IPS-18c (cell line): ENCODE data around the gene MYEOV.

Experiments used
- H3K4me3 ChIP-seq: 2 replicates; pipeline ENCODE4 v1.7.0; 2013; ENCODE audit warnings: low read depth, mild to moderate bottlenecking, low read length, moderate library complexity; ENCODE audit not compliant: insufficient read depth
- H3K9me3 ChIP-seq: one replicate; pipeline ENCODE4 v1.6.1; 2013; ENCODE audit warnings: mild to moderate bottlenecking, low read length, moderate library complexity; ENCODE audit not compliant: control insufficient read depth, insufficient read depth

MYEOV gene

DNA sequence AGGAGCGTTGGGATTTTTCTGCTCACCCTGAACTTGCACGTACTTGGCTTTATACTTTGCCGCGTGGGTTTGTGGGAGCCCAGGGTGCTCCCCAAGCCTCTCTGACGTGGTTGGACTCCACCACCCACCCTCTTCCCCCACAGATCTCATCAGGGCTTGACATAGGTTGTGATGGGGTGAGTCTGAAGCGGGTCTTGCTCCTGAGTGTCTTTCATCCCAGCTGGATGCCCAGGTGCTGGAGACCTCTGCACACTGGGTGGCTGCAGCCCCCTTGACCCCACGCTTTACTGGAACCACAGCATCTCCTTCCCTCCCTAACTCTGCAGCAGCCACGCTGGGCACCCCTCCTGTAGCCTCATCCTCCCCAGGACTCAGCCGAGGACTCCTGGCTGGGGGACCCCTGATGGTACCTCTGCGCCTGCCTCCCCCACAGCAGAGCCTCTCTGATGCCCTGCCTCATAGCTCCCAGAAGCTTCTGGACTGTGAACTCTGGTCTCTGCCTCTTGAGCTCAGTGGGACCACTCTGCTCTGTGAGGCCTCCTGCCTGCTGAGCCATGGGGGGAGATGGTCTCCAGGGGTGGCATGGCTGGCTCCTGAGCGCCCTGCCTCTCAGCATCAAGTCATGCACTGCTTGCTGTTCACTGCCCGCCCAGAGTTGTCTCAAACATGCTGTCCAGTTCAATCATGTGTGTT is 45.2 kb downstream of the MYEOV start:
- no peak overlapping the region for H3K4me3 ChIP-seq
- peaks cover 2% of the 10 kb centered on the region for H3K9me3 ChIP-seq

DNA sequence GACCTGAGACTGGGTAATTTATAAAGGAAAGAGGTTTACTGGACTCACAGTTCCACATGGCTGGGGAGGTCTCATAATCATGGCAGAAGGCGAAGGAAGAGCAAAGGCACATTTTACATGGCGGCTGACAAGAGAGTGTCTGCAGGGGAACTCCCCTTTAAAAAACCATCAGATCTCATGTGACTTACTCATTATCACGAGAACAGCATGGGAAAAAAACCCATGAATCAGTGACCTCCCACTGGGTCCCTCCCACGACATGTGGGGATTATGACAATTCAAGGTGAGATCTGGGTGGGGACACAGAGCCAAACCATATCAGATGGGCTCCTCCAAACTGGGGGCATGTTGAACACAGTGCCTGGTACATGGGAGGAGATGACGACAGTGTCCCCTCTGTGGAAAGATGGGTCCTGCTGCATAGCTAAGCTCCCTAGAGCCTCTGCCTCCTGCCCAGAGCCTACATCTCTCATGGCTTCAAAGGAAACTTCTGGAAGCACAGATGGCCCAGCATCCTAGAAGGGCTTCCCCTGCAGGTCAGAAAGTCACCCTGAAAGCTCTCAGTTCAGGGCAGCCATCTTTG is 46.1 kb downstream of the MYEOV start:
- H3K9me3 ChIP-seq, result peaks cover 2% of the 10 kb centered on the region

DNA sequence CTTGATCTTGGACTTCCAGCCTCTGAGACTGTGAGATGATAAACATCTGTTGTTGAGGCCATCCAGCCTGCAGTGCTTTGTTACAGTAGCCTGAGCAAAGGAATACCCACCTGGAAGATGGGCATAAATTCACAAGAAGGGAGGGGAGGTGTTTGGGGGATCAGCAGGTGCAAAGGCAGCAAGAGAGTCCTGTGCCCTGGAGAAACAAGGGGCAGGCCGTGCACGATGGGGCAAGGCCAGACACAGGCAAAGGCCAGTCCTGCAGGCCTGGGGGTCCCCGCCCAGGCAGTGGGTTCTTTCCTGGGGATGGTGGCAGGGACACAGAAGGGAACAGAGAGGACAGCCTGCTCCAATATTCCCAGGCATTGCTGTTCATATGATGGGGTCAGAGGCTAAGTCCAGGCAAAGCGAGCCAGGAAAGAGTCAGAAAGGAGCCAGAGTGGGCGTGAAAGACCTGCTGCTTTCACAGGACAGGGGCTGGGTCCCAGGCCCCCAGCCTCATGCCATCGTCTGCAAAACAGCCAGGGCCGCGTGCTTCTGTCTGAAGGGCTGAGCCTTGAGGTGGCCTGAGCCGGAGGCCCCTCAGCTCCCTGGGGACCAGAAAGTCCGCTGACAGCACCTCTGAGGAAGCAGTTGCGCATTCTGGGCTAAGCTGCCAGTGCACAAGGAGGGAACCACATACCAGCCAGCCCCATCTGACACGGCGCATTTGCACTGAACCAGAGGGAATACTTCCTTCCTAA is 48.8 kb downstream of the MYEOV start:
- Histone ChIP-seq H3K4me3 (no peak overlapping the region), H3K9me3 (peaks cover 2% of the 10 kb centered on the region)

More for the DNA sequence above, 46.1 kb downstream of the MYEOV start:
- H3K4me3 ChIP-seq, result no peak overlapping the region

DNA sequence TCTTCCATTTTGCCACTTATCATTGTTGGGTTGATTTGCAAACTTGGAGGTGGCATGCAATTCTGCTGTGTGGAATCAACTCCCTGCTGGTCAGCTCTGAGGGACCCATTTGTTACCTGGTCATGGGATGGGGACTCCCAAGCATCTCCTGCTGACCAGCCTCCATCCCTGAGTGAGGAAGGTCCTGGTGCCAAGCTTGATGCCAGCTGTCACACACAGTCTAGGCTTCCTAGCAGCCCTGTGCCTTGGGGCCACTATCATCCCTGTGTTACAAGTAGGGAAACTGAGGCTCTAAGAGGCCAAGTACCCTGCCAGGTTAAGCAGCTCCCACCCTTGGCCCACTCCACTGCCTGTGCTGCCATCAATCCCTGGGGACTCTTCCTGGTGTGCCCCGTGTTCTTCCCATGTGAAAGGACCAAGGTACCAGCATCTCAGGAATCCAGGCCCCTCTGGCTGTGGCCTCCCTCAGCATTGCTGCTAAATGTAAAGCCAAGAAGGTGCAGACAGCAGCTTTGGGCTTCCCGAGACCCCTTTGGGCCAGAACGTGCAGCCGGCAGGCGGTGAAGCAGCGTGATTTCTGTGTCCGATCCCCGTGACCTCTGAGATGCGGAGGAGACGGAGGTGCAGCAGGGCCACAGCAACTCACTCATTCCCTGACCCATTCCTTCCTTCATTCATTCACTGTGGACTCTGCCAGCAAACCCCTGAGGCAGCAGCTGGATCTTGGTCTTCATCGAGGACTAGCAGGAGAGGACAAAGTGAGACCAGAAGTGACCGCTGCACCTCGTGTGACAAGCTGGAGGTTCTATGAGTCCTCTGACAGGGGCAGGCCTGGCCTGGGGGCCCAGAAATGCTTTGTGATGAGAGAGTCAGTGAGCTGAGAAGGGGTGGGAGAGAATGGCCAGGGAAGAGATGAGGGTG is 49.7 kb downstream of the MYEOV start:
- H3K9me3 ChIP-seq, result peaks cover 2% of the 10 kb centered on the region
- no peak overlapping the region for H3K4me3 ChIP-seq

GRCh38 chr11:69344570-69345145 is 50.7 kb downstream of the MYEOV start:
- H3K9me3 ChIP-seq, result peaks cover 2% of the 10 kb centered on the region
- H3K4me3 ChIP-seq, result no peak overlapping the region
